ENCODE results near the gene CDK5. TPM values are rescaled to one million over a fixed set of nuclear protein-coding genes. Genes with fewer than 3 reads are reported as not detected.

CDK5 gene
- total RNA-seq, 2 donors from 2014 or later: 2.3 to 6.3 TPM

GRCh38 chr7:151077705-151078232 lies 20.1 kb upstream of the CDK5 start:
- ATAC-seq (no peak), DNase-seq (peak in 1 of 4 donors; percentile 58)
- Histone ChIP-seq H3K9me3 (no peaks in the 10 kb centered on the region), H3K27me3 (no peaks in the 10 kb centered on the region), H3K27ac (peak overlapping the region in 1 of 4 donors; percentile 15), H3K4me1 (peaks cover 50% of the 10 kb centered on the region), H3K4me3 (no peak overlapping the region), H3K36me3 (replicated peaks in 1 of 2; ENCODE audit: insufficient read depth in 1 of 2, low read depth in 2 of 2) (peaks cover 16 to 17% of the 10 kb centered on the region in 2 donors)
- intact Hi-C loops (cut with DNase I): no loop called here
- 57 to 66% methylated on average over 8 to 9 of the region's 10 CpGs for WGBS, 2 donors
- TF ChIP-seq POLR2A (IDR thresholded peaks at IDR 0.05) (no peak), CTCF (IDR thresholded peaks at IDR 0.05) (no peak)

- TF ChIP-seq POLR2A (IDR thresholded peaks at IDR 0.05) (no peak), CTCF (IDR thresholded peaks at IDR 0.05) (peak in 4 of 7 experiments; percentile 8 to 14 (median 12))
- no peak overlapping the region for H3K4me3 ChIP-seq
- WGBS, 2 donors: 59 to 62% methylated on average over 17 to 24 of the region's 33 CpGs
- H3K27me3 ChIP-seq: no peaks in the 10 kb centered on the region
- H3K4me1 ChIP-seq: peaks cover 44% of the 10 kb centered on the region
- H3K36me3 ChIP-seq (replicated peaks in 1 of 2; ENCODE audit: insufficient read depth in 1 of 2, low read depth in 2 of 2): peaks cover 16 to 20% of the 10 kb centered on the region in 2 donors
- peak overlapping the region in 1 of 4 donors; percentile 15 for H3K27ac ChIP-seq
- intact Hi-C loops (cut with DNase I): no loop called here
- DNase-seq (peak in 1 of 4 donors; percentile 37), ATAC-seq (no peak)
- H3K9me3 ChIP-seq: no peaks in the 10 kb centered on the region
These were observed 19.4 kb upstream of the CDK5 start for GRCh38 chr7:151076863-151077704.

GRCh38 chr7:151075978-151076426 lies 18.3 kb upstream of the CDK5 start:
- H3K4me1 ChIP-seq: peaks cover 33% of the 10 kb centered on the region
- peaks cover 20 to 30% of the 10 kb centered on the region in 2 donors for H3K36me3 ChIP-seq (replicated peaks in 1 of 2; ENCODE audit: insufficient read depth in 1 of 2, low read depth in 2 of 2)
- no peaks in the 10 kb centered on the region for H3K27me3 ChIP-seq
- 80 to 88% methylated on average over 22 of the region's 22 CpGs for WGBS, 2 donors
- H3K27ac ChIP-seq: no peak overlapping the region
- DNase-seq (no peak), ATAC-seq (no peak)
- H3K9me3 ChIP-seq: no peaks in the 10 kb centered on the region
- intact Hi-C loops (cut with DNase I): no loop called here
- H3K4me3 ChIP-seq: no peak overlapping the region
- TF ChIP-seq CTCF (IDR thresholded peaks at IDR 0.05): no peak
- TF ChIP-seq POLR2A (IDR thresholded peaks at IDR 0.05): no peak

GRCh38 chr7:151075662-151075971 lies 17.9 kb upstream of the CDK5 start:
- DNase-seq (no peak), ATAC-seq (no peak)
- TF ChIP-seq POLR2A (IDR thresholded peaks at IDR 0.05): no peak
- no peak for TF ChIP-seq CTCF (IDR thresholded peaks at IDR 0.05)
- 88 to 92% methylated on average over 6 to 7 of the region's 7 CpGs for WGBS, 2 donors
- Histone ChIP-seq H3K4me1 (peaks cover 30% of the 10 kb centered on the region), H3K9me3 (no peaks in the 10 kb centered on the region), H3K27ac (no peak overlapping the region), H3K27me3 (no peaks in the 10 kb centered on the region), H3K4me3 (no peak overlapping the region), H3K36me3 (replicated peaks in 1 of 2; ENCODE audit: insufficient read depth in 1 of 2, low read depth in 2 of 2) (peaks cover 21 to 33% of the 10 kb centered on the region in 2 donors)
- intact Hi-C loops (cut with DNase I): no loop called here

Data from body of pancreas (tissue), 4 donors.